CD1c-positive myeloid dendritic cell (primary cell): ENCODE measurements around the gene ACOX1.
A peak's percentile ranks its signal among the peaks of the same experiment; 100 is the strongest.
"Not testable (repeated sequence)": the region's sequence is repeated elsewhere in the genome, so short reads cannot be mapped to it uniquely, and the experiment has no call there.

Experiments used
- DNase-seq: peaks from one replicate; pipeline ENCODE4 v3.0.0-alpha.2; 2016; ENCODE audit errors: extremely low spot score

The ACOX1 gene

DNA sequence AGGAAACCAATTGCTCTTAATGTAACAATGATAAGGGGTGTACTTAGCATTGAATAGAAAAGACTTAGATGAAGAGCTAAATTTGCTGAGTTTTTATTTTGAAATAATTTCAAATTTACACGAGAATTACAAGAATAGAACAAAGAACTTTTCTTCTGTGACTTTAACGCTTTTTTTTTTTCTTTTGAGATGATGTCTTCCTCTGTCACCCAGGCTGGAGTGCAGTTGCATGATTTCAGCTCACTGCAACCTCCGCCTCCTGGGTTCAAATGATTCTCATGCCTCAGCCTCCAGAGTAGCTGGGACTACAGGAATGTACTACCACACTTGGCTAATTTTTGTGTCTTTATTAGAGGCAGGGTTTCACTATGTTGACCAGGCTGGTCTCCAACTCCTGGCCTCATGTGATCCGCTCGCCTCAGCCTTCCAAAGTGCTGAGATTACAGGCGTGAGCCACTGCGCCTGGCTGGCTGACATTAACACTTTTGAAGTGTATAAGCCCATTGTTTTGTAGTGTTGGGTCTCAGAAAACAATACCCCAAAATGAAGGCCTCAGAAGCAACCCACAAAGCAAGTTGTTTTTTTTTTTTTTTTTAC is 2.2 kb upstream of the ACOX1 start:
- no peak for DNase-seq

DNA sequence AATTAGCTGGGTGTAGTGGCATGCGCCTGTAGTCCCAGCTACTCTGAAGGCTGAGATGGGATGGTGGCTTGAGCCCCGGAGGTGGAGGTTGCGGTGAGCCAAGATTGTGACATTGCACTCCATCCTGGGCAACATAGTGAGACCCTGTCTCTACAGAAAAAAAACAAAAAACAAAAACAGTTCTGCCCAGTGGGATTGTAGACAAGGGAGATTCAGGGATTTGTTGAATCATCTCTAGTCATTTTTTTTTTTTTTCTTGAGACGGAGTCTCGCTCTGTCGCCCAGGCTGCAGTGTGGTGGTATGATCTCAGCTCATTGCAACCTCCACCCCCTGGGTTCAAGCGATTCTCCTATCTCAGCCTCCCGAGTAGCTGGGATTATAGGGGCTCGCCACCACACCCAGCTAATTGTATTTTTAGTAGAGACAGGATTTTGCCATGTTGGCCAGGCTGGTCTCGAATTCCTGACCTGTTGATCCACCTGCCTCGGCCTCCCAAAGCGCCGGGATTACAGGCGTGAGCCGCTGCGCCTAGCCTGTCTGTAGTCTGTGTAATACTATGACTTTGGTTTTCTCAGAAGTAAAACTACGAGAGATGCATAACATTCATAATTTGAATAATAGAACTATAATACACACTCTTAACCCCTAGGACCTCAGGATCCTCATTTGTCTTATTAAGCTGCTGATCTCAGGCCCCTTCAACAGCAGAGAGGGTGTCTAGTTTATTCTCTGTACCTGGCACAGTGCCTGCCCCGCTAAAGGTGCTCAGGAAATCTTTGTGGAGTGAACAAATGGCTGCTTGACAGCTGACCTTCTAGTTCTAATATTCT is 1.4 kb upstream of the ACOX1 start:
- DNase-seq = no peak

DNA sequence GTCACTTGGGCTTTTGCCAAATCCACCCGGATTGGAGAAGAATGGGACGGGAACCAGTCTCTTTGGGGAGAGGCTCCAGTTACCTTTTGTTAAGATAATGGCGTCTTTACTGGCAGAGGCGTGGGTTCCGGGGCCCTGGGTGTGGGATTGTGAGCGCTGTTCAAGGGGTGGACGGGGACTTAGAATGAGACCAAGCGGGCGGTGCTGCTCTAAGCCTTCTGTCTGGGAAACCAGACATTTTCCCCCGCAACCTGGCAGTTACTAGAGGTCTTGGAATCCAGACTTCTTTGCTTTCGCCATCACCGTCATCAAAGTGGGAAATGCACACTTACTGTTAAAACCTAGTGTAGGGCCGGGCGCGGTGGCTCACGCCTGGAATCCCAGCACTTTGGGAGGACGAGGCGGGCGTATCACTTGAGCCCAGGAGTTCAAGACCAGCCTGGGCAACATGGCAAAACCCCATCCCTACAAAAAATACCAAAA is 780 bp upstream of the ACOX1 start:
- DNase-seq = no peak

DNA sequence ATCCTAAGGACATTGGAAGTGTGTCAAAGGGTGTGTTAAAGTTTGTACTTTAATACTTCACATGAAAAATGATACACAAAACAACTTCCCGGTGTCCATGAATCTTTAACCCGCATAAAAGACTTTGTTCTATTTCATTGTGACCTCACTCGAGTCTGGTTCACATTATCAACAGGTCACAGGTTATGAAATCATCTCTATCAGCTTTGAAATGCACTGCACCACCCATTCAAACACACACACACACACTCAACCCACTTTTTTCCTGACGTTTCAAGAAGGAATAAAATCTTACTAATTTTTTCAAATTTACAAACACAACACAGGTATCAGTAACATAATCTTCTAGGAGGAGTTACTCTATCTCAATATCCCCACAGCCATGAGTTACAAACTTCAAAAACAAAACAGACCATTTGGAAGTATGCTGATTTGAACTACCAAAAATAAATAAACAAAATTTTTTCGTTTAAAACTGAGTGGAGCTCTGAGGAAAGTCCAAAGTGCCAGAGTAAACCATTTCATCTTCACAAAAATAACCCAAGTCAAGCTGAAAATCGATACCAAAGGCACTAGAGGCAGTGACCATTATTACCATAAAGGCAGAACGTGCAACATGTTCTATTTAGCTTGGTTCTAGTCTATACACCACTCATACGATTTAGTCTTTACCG is 2.7 kb downstream of the ACOX1 start:
- DNase-seq = no peak

DNA sequence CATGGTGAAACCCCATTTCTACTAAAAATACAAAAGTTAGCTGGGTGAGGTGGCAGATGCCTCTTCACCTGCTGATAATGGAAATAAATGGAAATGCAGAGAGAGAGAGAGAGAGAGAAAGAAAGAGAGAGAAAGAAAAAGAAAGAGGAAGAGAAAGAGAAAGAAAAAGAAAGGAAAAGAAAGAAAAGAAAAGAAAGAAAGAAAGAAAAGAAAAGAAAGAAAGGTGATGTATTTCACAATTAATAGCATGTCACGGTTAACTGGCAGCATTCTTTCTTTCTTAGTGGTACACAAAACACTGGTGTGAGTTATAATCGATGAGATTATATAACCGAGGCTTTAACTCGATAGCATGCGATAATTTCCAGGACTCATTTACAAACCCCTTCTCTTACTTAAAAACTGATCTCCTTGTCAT is 3.2 kb downstream of the ACOX1 start:
- no peak for DNase-seq

DNA sequence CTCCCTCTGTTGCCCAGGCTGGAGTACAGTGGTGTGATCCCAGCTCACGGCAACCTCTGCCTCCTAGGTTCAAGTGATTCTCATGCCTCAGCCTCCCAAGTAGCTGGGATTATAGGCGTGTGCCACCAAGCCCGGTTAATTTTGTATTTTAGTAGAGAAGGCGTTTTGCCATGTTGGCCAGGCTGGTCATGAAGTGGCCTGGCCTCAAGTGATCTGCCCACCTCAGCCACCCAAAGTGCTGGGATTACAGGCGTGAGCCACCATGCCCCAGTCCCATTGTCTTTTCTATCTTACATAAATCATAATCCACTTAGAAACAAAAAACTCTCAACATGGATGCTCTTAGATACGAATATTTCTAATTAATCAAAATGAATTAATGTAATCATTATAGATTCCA is 3.8 kb downstream of the ACOX1 start:
- DNase-seq = not testable (repeated sequence)

DNA sequence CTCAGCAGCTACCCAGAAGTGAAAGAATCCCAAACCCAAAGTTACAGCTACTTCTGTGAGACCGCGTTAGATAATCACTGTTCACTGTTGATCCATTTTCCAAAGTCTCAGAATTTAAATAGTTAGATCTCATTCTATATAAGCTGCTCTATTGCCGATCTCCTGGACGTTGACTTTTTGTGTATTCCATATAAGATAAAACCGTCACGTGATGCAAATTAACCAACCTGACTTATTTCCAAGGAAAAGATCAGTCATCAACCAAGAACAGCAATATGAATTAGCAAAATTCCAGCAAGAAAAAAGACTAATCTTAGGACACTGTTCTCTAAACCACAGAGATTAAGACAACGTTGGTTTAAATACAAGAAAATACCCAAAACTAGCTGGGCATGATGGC is 8.3 kb downstream of the ACOX1 start:
- no peak for DNase-seq

DNA sequence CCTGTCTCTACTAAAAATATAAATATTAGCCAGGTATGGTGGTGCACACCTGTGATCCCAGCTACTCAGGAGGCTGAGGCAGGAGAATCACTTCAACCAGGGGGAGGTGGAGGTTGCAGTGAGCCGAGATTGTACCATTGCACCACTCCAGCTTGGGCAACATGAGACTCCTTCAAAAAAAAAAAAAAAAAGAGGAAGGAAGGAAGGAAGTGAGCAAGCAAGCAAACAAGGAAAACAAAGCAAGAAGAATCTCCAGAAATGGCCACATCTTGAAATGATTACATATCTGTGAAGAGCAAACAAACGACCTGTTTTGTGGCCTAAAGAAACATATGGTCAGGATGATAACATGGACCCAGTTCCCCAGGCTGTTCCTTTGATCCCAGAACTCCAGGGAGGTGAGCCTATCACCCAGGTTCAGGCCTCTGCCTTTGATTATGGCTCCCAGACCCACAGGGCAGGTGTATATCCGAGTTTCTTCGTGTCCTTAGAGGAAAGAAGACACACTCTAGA is 8.9 kb downstream of the ACOX1 start:
- DNase-seq = peak; percentile 35

DNA sequence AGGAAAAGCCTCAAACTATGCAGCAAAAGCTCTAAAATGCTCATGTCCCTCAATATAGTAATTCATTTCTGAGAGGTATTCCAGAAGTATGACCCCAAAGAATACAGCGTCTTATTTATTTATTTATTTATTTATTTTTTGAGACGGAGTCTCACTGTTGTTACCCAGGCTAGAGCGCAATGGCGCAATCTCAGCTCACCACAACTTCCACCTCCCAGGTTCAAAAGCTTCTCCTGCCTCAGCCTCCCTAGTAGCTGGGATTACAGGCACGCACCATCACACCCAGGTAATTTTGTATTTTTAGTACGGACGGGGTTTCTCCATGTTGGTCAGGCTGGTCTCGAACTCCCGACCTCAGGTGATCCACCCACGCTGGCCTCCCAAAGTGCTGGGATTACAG is 9.9 kb downstream of the ACOX1 start:
- DNase-seq = not testable (repeated sequence)

DNA sequence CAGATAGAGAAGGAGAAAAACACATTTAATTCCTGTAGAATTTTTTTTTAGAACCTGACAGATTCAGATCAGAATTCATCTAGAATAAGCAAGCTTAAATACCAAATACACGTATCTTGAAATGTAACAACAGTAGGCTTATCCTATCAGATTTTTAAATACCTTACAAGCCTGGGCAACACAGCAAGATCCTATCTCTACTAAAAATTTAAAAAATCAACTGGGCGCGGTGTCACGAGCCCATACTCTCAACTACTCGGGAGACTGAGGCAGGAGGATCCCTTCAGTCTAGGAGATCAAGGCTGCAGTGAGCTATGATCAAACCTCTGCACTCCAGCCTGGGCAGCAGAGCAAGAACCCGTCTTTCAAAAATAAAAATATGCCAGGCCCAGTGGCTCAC is 13.5 kb downstream of the ACOX1 start:
- DNase-seq = no peak

DNA sequence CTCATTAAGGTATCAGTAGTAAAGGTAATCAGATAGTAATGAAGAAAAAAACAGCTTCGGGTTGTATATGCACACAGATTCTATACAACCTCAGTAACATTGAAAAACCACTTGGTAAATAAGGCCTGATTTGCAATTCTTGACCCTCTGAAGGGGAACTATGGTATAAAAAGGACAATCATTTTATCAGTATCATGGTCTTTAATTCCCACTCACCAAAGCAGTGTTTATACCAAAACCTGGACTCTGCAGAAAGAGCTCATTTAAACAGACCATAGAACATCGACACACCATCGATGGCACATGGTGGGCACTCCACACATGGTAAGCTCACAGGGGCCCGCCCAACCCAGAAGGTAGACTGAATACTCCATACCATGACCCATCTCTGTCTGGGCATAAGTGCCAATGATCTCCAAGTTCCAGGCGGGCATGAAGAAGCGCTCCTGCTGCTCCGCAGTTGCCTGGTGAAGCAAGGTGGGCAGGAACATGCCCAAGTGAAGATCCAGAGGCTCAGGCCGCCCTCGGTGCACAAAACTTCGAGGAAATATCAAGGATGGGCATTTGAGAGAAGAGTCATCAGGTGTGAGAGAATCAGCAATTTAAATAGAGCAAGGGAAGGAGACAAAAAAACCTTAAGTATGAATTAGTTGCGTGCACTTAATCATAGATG is 19.0 kb downstream of the ACOX1 start:
- no peak for DNase-seq

DNA sequence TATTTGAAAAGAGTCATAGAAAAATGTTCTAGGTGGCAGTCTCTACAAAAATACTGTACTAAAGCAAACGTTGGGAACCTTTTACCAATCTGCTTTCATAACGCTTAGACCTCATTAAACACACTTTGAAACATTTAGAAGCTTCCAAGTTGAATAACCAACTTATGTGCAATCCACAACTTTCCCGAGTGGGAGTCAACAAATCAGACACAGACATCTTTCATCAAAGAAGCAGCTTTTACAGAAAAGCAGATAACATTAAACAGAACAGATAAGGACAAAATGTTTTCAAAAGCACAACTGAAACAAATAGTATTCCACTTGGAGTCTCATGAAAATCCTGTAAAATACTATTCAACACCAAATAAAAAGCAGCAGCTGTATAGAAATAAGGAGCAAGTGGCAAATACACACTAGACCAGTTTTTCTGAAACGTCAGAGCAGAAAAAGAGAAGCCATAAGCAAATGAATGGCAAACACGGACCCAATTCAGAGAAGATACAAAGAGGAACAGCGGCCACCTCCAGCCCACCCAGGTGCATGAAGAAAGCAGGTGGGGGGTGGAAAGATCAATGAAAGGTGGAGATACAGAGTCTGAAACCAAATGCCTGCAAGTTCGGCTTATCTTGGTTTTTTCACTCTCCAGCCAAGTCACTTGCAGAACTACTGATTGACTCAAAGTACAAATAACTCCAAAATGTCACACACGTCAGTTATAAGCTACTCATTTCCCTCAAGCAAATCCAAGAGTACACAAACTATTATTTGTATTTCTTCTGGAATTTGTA is 19.7 kb downstream of the ACOX1 start:
- DNase-seq = no peak

DNA sequence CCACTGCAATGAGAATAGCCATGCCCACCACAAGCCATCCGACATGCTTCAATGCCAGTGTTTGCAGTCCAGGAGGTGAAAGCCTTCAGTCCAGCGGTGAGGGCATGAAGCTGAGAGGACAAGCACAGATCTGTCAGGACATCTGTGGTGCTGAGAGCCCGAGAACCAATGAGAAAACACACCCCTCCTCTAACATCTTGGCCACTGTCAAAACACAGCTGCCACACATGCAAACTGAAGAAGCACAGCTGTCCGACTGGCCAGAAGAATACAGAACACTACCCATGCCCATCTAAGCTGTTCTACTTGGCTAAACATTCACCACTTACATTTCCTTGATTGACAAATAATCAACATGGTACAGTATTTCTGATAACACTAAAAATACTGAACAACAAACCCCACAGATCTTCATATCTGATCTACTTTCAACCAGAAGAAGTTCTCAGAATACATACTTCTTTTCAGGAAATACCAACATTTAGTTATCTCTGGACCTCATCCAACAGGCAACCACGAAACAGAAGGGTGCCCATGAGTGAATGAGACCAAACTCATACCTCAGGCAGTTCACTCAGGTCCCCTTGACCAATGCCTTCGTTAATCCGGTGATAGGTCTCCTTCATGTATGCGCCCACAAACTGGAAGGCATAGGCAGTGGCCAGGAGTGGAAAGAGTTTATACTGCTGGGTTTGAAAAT is 28.0 kb downstream of the ACOX1 start:
- DNase-seq = no peak

DNA sequence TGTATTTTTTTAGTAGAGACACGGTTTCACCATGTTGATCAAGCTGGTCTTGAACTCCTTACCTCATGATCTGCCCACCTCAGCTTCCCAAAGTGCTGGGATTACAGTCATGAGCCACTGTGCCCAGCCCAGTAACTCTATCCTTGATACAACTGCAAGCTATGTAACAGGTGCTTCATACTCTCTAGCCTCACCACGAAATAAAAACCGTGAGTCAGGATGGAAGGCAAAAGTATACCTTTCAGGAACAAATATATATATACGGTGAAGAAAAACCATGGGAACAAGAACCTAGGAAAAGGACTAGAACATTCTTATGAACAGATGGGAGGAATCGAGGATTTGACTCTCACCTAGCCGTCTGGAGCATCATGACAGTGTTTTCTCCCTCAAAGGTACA is 28.5 kb downstream of the ACOX1 start:
- DNase-seq = no peak

DNA sequence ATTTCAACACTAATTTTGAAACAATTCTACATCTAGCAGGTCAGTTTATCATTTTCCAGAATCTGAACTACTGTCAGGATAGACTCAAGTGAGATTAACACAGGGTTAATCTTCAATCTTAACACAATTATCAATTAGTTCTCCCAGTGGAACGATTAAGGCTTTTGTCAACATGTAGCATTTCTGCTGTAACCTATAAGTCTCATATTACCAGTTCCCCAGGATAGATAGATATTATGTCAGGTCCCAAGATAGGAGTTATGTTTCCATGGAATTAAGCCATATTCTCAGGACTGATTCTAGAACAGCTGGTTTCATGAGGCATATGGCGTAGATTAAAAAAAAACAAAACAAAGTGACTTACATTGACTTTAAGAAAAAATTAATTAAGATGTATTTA is 33.8 kb downstream of the ACOX1 start:
- DNase-seq = no peak

DNA sequence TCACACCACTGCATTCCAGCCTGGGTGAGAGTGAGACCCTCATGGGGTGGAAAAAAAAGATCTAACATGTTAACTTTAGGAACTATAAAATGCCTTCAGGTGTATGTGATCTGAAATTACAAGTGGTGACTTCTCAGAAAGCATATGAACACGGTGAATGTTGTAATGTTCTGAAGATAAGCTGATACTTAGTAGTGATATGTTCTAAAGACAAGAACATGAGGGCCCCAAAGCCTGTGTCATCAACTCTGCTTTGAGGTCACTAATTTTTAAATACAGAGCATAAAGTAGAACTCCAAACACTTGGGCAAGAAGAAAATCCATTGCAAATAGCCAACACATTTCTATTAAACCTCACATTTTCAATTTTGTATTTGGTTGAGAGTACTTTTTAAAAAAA is 35.5 kb downstream of the ACOX1 start:
- DNase-seq = no peak

DNA sequence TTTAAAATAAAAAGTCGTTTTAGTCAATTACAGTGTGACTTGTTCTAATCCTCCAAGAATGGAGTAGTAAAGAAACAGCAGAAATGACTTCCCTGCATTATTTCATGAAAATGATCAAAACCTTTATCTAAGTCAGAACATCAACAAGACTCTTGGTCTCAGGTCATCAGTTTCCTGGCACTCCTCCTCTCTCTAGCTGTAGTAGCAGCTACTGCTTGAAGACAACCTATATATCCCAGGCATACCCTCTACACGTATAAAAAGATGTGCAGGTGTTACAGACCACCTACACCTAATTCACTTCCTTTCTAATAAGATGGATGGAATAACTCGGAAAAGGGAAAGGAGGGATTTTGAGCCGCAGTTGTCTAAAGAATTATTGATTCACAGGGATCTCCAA is 36.5 kb downstream of the ACOX1 start:
- DNase-seq = no peak

DNA sequence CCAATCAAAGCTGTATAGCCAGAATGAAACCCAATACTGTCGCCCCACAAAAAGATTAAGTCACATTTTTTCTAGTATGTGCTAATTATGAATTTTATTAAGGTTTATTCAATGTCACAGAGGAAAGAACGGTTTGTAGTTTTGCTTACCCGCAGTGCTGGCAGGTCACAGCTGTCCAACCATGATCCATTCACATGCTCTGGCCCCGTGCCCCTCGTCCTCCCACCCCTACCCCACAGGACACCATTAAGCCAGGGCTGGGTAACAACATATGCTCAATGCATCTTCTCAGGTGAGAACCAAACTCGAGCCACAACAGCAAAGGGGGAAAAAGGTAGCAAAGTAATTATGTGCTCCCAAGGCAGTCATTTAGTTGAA is 37.5 kb downstream of the ACOX1 start:
- DNase-seq = no peak

DNA sequence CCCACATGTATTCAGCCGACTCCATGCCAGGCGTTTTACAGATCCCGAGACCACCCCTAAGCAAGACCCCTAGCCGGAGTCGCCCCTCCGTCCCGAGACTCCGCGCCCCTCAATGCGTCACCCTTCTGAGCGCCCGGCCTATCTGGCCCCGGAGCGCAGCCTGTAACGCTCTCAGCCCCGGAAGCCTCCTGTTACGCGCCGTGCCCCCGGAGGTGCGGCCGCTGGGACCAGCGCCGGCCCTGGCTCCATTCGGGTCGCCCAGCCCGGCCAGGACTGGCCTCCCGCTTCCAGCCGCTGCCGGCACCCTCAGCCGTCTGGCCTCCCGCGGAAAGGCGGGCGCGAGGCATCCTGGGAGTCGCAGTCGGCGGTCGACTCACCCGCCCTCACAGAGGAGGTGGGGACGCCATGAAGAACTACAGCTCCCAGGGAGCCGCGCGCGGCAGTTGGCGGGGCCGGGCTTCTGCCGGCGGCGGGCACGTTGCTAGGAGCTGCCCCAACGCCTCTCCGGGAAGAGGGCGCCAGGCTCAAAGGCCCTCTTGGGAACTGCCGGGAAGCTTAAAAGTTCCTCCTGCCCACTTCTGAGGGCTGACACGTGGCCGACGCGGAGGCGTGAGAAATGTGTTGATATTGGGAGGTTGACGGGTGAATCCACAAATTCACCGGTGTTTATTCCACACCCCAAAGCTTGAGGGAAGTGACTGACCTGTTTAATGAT is 38.1 kb downstream of the ACOX1 start, which contains the start of gene FBF1:
Gene FBF1, minus strand, starts transcription at position 316 of the 715 bp plus-strand sequence. CDS start 2,893 bp downstream, outside the sequence.
- DNase-seq = peak; percentile 96

DNA sequence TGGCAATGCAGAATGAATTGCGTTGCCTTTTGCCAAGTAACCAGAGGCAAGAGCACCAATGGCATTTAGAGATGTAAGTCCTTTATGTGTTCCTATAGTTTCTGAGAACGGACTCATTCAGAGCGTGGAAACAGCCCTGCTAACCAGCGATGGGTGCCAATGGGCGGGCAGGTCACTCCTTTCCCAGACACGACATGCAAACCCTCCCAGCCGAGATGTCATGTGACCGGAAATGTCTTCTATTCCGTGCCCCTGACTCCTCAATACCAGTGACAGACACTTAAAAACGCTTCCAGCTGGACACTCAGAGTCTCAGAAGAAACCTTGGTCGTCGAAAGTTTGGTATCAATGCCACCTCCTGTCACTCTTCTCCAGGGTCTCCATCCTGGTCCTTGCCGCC is 41.3 kb downstream of the ACOX1 start:
- DNase-seq = no peak
